Gastrocnemius medialis (tissue), 4 donors: ENCODE results near the gene ZMYND8. TPM values are rescaled to one million over a fixed set of nuclear protein-coding genes. Genes with fewer than 3 reads are reported as not detected.

Experiments used
- ATAC-seq, 2 donors: fragments of 150-250 bp; one replicate each; pipeline ENCODE4 v1.9.1; 2016
- DNase-seq, 2 donors: peaks; one replicate each; pipeline ENCODE4 v3.0.0-alpha.2; 2019
- H3K27ac ChIP-seq, 4 donors: fragments of 200-600 bp; sonication (generic); 1 replicate in 1 of 4; 2 replicates in 3 of 4; pipeline ENCODE4 v1.5.1; 2016 to 2018; ENCODE audit warnings: mild to moderate bottlenecking in 2 of 4, moderate library complexity in 1 of 4
- H3K27me3 ChIP-seq, 3 donors: fragments of 200-600 bp; sonication (generic) in 2 of 3; 1 replicate in 1 of 3; 2 replicates in 2 of 3; pipeline versions ENCODE4 v1.5.1 to v1.6.0; 2016 to 2019; ENCODE audit warnings: mild to moderate bottlenecking in 1 of 3, moderate library complexity in 1 of 3
- H3K36me3 ChIP-seq, 2 donors: fragments of 200-600 bp; sonication (generic) in 1 of 2; one replicate each; pipeline ENCODE4 v1.5.1; 2017 to 2018
- H3K4me1 ChIP-seq, 2 donors: fragments of 200-600 bp; sonication (generic) in 1 of 2; one replicate each; pipeline ENCODE4 v1.5.1; 2016 to 2017; ENCODE audit warnings: mild to moderate bottlenecking in 2 of 2
- H3K4me3 ChIP-seq, 4 donors: fragments of 200-600 bp; sonication (generic) in 3 of 4; 1 replicate in 1 of 4; 2 replicates in 3 of 4; pipeline ENCODE4 v1.5.1; 2016 to 2019; ENCODE audit warnings: mild to moderate bottlenecking in 2 of 4
- H3K9me3 ChIP-seq, 3 donors: fragments of 200-600 bp; sonication (generic) in 2 of 3; 1 replicate in 1 of 3; 2 replicates in 2 of 3; pipeline ENCODE4 v1.5.1; 2016 to 2019
- POLR2A ChIP-seq, 2 donors: fragments of 450-650 bp; IDR thresholded peaks; one replicate each; pipeline ENCODE4 v1.6.1; 2017; ENCODE audit warnings: antibody characterized with exemption in 2 of 2, mild to moderate bottlenecking in 2 of 2, moderate library complexity in 2 of 2
- in situ Hi-C, 4 donors: fragments of 200-750 bp; cut with MboI; loops; one replicate each; pipeline versions ENCODE4 v1.15.0 to v1.8.0; 2017; ENCODE audit warnings: low sequenced_read_pairs in 4 of 4
- intact Hi-C: fragments of 100-400 bp; cut with DNase I; formaldehyde crosslinking; loops from one replicate; pipeline ENCODE4 v1.15.1; 2023; ENCODE audit warnings: low total_unique reads
- total RNA-seq, 4 donors: library from RNA; depleted of rRNA; stranded (reverse); fragments of >200 nt; gene quantifications; one replicate each; pipeline versions ENCODE4 v1.1.0 to v1.2.3, GENCODE V29; 2016
- TF ChIP-seq, protein P1 (sequence below), 5 experiments: fragments of 450-650 bp in 3 of 5; fragments of 200-600 bp in 2 of 5; sonication (generic) in 2 of 5; IDR thresholded peaks in 4 of 5; conservative IDR thresholded peaks in 1 of 5; 1 replicate in 4 of 5; 2 replicates in 1 of 5; pipeline ENCODE4 v1.5.1; 2016 to 2019; ENCODE audit warnings: antibody characterized with exemption in 5 of 5, mild to moderate bottlenecking in 3 of 5, moderate library complexity in 3 of 5

The ZMYND8 gene
- total RNA-seq, 4 donors from 2014 or later, result 15.1 to 32.2 (median 19.7) TPM

GRCh38 chr20:47202733-47203667, 153.5 kb downstream of the ZMYND8 start:
- DNase-seq, result no peak
- no peak for ATAC-seq
- Histone ChIP-seq H3K9me3 (no peaks in the 10 kb centered on the region), H3K27ac (no peak overlapping the region), H3K4me3 (no peak overlapping the region), H3K36me3 (no peaks in the 10 kb centered on the region), H3K27me3 (no peaks in the 10 kb centered on the region), H3K4me1 (peaks cover 0 to 3% of the 10 kb centered on the region in 2 donors)
- intact Hi-C loops, result no loop called here
- TF ChIP-seq, protein P1, sequence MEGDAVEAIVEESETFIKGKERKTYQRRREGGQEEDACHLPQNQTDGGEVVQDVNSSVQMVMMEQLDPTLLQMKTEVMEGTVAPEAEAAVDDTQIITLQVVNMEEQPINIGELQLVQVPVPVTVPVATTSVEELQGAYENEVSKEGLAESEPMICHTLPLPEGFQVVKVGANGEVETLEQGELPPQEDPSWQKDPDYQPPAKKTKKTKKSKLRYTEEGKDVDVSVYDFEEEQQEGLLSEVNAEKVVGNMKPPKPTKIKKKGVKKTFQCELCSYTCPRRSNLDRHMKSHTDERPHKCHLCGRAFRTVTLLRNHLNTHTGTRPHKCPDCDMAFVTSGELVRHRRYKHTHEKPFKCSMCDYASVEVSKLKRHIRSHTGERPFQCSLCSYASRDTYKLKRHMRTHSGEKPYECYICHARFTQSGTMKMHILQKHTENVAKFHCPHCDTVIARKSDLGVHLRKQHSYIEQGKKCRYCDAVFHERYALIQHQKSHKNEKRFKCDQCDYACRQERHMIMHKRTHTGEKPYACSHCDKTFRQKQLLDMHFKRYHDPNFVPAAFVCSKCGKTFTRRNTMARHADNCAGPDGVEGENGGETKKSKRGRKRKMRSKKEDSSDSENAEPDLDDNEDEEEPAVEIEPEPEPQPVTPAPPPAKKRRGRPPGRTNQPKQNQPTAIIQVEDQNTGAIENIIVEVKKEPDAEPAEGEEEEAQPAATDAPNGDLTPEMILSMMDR (IDR thresholded peaks at IDR 0.05 in 4 of 5, conservative IDR thresholded peaks at IDR 0.05 in 1 of 5), result no peak
- no peak for TF ChIP-seq POLR2A (IDR thresholded peaks at IDR 0.05)
- in situ Hi-C loops, result no loop called here

DNA sequence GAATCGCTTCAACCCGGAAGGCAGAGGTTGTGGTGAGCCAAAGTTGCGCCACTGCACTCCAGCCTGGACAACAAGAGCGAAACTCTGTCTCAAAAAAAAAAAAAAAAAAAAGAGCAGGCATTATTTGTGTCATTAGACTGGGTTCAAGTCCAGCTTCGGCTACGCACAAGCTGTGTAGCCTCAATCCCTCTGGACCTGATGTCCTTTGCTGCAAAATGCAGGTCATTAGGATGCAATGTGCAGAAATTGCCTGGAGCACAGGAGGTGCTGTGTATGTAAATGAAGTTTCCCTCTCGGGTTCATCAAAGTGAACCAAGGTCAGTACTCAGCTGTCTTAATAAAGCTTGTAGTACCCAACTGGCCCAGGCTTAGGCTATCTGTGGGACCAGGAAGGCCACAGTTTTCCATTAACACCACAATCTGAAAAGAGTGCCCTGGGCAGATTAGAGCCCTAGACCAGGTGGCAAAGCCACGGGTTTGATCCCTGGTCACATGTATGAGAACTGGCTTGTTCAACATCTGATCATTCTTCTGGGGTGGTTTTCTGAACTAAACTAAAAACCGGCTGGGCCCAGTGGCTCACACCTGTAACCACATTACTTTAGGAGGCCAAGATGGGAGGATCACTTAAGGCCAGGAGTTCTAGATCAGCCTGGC, 155.3 kb downstream of the ZMYND8 start:
- ATAC-seq, result no peak
- intact Hi-C loops, result no loop called here
- Histone ChIP-seq H3K27me3 (no peaks in the 10 kb centered on the region), H3K4me3 (no peak overlapping the region), H3K4me1 (peaks cover 0 to 3% of the 10 kb centered on the region in 2 donors), H3K27ac (no peak overlapping the region), H3K9me3 (no peaks in the 10 kb centered on the region), H3K36me3 (no peaks in the 10 kb centered on the region)
- in situ Hi-C loops, result no loop called here
- DNase-seq, result no peak
- no peak for TF ChIP-seq POLR2A (IDR thresholded peaks at IDR 0.05)

- H3K27me3 ChIP-seq, result no peaks in the 10 kb centered on the region
- no peaks in the 10 kb centered on the region for H3K4me1 ChIP-seq
- H3K4me3 ChIP-seq, result no peak overlapping the region
- H3K36me3 ChIP-seq, result no peaks in the 10 kb centered on the region
- TF ChIP-seq POLR2A (IDR thresholded peaks at IDR 0.05), result no peak
- TF ChIP-seq, protein P1 (IDR thresholded peaks at IDR 0.05 in 4 of 5, conservative IDR thresholded peaks at IDR 0.05 in 1 of 5), result no peak
- DNase-seq (no peak), ATAC-seq (no peak)
- intact Hi-C loops (no loop called here), in situ Hi-C loops (loop anchor here in 3 of 4 donors (5.0 to 25.0 kb wide), 4 partner anchors 186 to 1413 kb away; no protein-coding TSS in a partner anchor)
- no peaks in the 10 kb centered on the region for H3K9me3 ChIP-seq
- H3K27ac ChIP-seq, result no peak overlapping the region
These were observed 157.4 kb downstream of the ZMYND8 start for GRCh38 chr20:47198996-47199552.

DNA sequence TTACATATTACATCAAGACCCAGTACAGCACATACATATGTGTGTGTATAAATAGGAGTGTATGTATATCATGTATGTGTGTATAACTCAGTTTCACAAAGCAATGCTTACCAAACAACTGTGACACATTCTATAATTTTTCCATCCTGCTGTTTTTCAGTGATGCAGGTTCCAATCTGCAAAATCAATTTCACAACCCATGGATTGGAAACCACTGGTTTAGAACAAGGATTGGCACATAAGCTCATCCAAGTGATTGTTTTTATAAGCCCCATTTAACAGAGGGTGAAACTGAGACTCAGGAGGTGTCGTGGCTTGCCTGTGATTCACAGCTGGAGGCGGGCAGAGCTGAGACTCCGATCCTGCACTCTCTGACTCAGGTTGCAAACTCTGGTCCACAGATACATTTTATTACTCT, 158.2 kb downstream of the ZMYND8 start:
- intact Hi-C loops, result no loop called here
- no peaks in the 10 kb centered on the region for H3K4me1 ChIP-seq
- no peaks in the 10 kb centered on the region for H3K9me3 ChIP-seq
- in situ Hi-C loops, result loop anchor here in 3 of 4 donors (5.0 to 25.0 kb wide), 4 partner anchors 187 to 1414 kb away; no protein-coding TSS in a partner anchor
- no peaks in the 10 kb centered on the region for H3K27me3 ChIP-seq
- no peak for TF ChIP-seq POLR2A (IDR thresholded peaks at IDR 0.05)
- TF ChIP-seq, protein P1 (IDR thresholded peaks at IDR 0.05 in 4 of 5, conservative IDR thresholded peaks at IDR 0.05 in 1 of 5), result no peak
- ATAC-seq (no peak), DNase-seq (no peak)
- H3K36me3 ChIP-seq, result no peaks in the 10 kb centered on the region
- H3K4me3 ChIP-seq, result no peak overlapping the region
- H3K27ac ChIP-seq, result no peak overlapping the region
